Measurements from ENCODE around the gene TICAM2.

DNA sequence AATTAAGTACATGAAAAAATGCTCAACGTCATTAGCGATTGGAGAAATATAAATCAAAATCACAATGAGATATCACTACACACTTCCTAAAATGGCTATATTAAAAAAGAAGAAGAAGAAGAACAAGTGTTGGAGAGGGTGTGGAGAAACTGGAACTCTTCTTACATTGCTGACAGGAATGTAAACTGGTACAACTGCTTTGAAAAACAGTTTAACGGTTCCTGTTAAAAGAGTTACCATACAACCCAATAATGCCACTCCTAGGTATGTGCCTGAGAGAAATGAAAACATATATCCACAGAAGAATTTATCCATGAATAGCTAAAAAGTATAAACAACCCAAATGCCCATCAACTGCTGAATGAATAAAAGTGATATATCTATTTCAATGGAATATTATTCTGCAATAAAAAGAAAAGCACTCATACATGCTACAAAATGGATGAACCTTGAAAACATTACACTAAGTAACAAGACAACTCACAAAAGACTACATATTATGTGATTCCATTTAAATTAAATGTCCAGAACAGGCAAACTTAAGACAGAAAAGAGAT is 66.7 kb downstream of the TICAM2 start:
- TF ChIP-seq POLR2AphosphoS5 (IDR thresholded peaks at IDR 0.05) (no peak), POLR2A (IDR thresholded peaks at IDR 0.05) (no peak)
- TF ChIP-seq, protein P1, sequence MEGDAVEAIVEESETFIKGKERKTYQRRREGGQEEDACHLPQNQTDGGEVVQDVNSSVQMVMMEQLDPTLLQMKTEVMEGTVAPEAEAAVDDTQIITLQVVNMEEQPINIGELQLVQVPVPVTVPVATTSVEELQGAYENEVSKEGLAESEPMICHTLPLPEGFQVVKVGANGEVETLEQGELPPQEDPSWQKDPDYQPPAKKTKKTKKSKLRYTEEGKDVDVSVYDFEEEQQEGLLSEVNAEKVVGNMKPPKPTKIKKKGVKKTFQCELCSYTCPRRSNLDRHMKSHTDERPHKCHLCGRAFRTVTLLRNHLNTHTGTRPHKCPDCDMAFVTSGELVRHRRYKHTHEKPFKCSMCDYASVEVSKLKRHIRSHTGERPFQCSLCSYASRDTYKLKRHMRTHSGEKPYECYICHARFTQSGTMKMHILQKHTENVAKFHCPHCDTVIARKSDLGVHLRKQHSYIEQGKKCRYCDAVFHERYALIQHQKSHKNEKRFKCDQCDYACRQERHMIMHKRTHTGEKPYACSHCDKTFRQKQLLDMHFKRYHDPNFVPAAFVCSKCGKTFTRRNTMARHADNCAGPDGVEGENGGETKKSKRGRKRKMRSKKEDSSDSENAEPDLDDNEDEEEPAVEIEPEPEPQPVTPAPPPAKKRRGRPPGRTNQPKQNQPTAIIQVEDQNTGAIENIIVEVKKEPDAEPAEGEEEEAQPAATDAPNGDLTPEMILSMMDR (IDR thresholded peaks at IDR 0.05) = no peak

All from breast epithelium (tissue), 3 donors.